Fibroblast of lung (primary cell): ENCODE results near the gene GPR107. TPM values are rescaled to one million over a fixed set of nuclear protein-coding genes. Genes with fewer than 3 reads are reported as not detected.
A peak's percentile ranks its signal among the peaks of the same experiment; 100 is the strongest.

Experiments
- DNase-seq, 2 donors: peaks; one replicate each; pipeline versions ENCODE4 v3.0.0 to v3.0.0-alpha.2; 2010; ENCODE audit warnings: low read depth in 2 of 2
- H2AFZ ChIP-seq: 2 replicates; pipeline ENCODE4 v1.5.1; 2012; ENCODE audit warnings: low read length, control low read depth, inconsistent platforms
- H3K27ac ChIP-seq: 2 replicates; pipeline ENCODE4 v1.5.1; 2011; ENCODE audit warnings: low read length, control low read depth; ENCODE audit not compliant: insufficient read depth
- H3K27me3 ChIP-seq: 2 replicates; pipeline ENCODE4 v1.5.1; 2011; ENCODE audit warnings: mild to moderate bottlenecking, low read length; ENCODE audit not compliant: control insufficient read depth, insufficient read depth
- H3K36me3 ChIP-seq: 2 replicates; pipeline ENCODE4 v1.5.1; 2011; ENCODE audit warnings: low read length; ENCODE audit not compliant: control insufficient read depth, insufficient read depth
- H3K4me1 ChIP-seq: 2 replicates; pipeline ENCODE4 v1.5.1; 2011; ENCODE audit warnings: low read length; ENCODE audit not compliant: control insufficient read depth, insufficient read depth; ENCODE audit errors: extremely low read depth
- H3K4me2 ChIP-seq: 2 replicates; pipeline ENCODE4 v1.5.1; 2011; ENCODE audit warnings: low read length, control low read depth; ENCODE audit not compliant: insufficient read depth; ENCODE audit errors: extremely low read depth
- H3K4me3 ChIP-seq, 4 experiments: fragments of 200-600 bp in 1 of 4; sonication (generic) in 1 of 4; replicated peaks in 1 of 4; 2 replicates each; pipeline ENCODE4 v1.5.1; 2011 to 2016; ENCODE audit warnings: low read length in 4 of 4, low read depth in 3 of 4, mild to moderate bottlenecking in 3 of 4, control low read depth in 2 of 4, inconsistent platforms in 1 of 4, mixed read lengths in 1 of 4; ENCODE audit not compliant: insufficient read depth in 1 of 4; ENCODE audit errors: control extremely low read depth in 1 of 4
- H3K79me2 ChIP-seq: 2 replicates; pipeline ENCODE4 v1.5.1; 2012; ENCODE audit warnings: mild to moderate bottlenecking, low read length, inconsistent platforms; ENCODE audit not compliant: control insufficient read depth, insufficient read depth
- H3K9ac ChIP-seq: 2 replicates; pipeline ENCODE4 v1.5.1; 2011; ENCODE audit warnings: mild to moderate bottlenecking, low read length, control low read depth; ENCODE audit not compliant: insufficient read depth
- H3K9me3 ChIP-seq: 2 replicates; pipeline ENCODE4 v1.5.1; 2012; ENCODE audit warnings: low read depth, low read length; ENCODE audit not compliant: control insufficient read depth, insufficient read depth
- H4K20me1 ChIP-seq: 2 replicates; pipeline ENCODE4 v1.5.1; 2011; ENCODE audit warnings: low read length; ENCODE audit not compliant: control insufficient read depth, insufficient read depth; ENCODE audit errors: extremely low read depth
- CTCF ChIP-seq, 2 donors: IDR thresholded peaks in 1 of 2; conservative IDR thresholded peaks in 1 of 2; 1 replicate in 1 of 2; 2 replicates in 1 of 2; pipeline ENCODE4 v1.5.1; 2011 to 2012; ENCODE audit warnings: low read length in 2 of 2, control low read depth in 1 of 2, inconsistent platforms in 1 of 2, low read depth in 1 of 2, mild to moderate bottlenecking in 1 of 2
- EZH2 ChIP-seq: IDR thresholded peaks from 2 replicates; pipeline ENCODE4 v1.5.1; 2012; ENCODE audit warnings: low read length, control low read depth, mild to moderate bottlenecking; ENCODE audit errors: missing control alignments
- polyA plus RNA-seq, 2 donors: library from polyadenylated mRNA; depleted of rRNA in 1 of 2; stranded (reverse) in 1 of 2; unstranded in 1 of 2; fragments of >200 nt; gene quantifications; 2 replicates each; pipeline ENCODE4 v1.2.1, GENCODE V29; 2011 to 2012; ENCODE audit warnings: missing spikeins in 1 of 2
- total RNA-seq: library from RNA; depleted of rRNA; stranded (reverse); fragments of >200 nt; gene quantifications from 2 replicates; pipeline ENCODE4 v1.2.1, GENCODE V29; 2014

Gene GPR107
- total and polyA plus RNA-seq, 2 donors (not counting 1 experiment from before 2014, with no cell fraction given) = 27.6 to 43.5 TPM

- Histone ChIP-seq H3K27me3 (no peaks in the 10 kb centered on the region), H4K20me1 (no peaks in the 10 kb centered on the region), H3K36me3 (no peaks in the 10 kb centered on the region), H3K79me2 (peaks cover 41% of the 10 kb centered on the region), H3K27ac (peak overlapping the region; percentile 74), H3K9me3 (no peaks in the 10 kb centered on the region), H3K4me1 (peaks cover 3% of the 10 kb centered on the region), H2AFZ (peak overlapping the region; percentile 20), H3K9ac (peak overlapping the region; percentile 76), H3K4me2 (no peak overlapping the region), H3K4me3 (peak overlapping the region; percentile 83 to 90 (median 88))
- DNase-seq = peak in 1 of 2 donors; percentile 17
- TF ChIP-seq EZH2 (no peak), CTCF (conservative IDR thresholded peaks at IDR 0.05 in 1 of 2, IDR thresholded peaks at IDR 0.05 in 1 of 2; ENCODE audit: low read depth in 1 of 2, low read length in 2 of 2) (no peak)
Measured at GRCh38 chr9:130042406-130042884, 11.3 kb upstream of the GPR107 start.

GRCh38 chr9:130042885-130043653, 10.6 kb upstream of the GPR107 start, which contains the start of gene FNBP1:
Gene FNBP1 (minus strand): TSS chr9:130043189. CDS start chr9:130042975, 214 bp downstream.
- Histone ChIP-seq H2AFZ (peak within 1 kb of the TSS; percentile 55), H3K9ac (peak within 1 kb of the TSS; percentile 76), H3K27me3 (no peaks in the 10 kb centered on the region), H3K36me3 (no peaks in the 10 kb centered on the region), H3K4me3 (peak within 1 kb of the TSS; percentile 83 to 90 (median 88)), H3K79me2 (peaks cover 39% of the 10 kb centered on the region), H3K4me1 (peaks cover 3% of the 10 kb centered on the region), H4K20me1 (no peaks in the 10 kb centered on the region), H3K27ac (peak within 1 kb of the TSS; percentile 74), H3K9me3 (no peaks in the 10 kb centered on the region), H3K4me2 (peak within 1 kb of the TSS; percentile 90)
- peak; percentile 75 to 77 for DNase-seq
- TF ChIP-seq EZH2 = no peak
- no peak for TF ChIP-seq CTCF (conservative IDR thresholded peaks at IDR 0.05 in 1 of 2, IDR thresholded peaks at IDR 0.05 in 1 of 2; ENCODE audit: low read depth in 1 of 2, low read length in 2 of 2)
